C4-2B (cell line): ENCODE data around the gene SMG6.

ENCODE experiments used
- H3K27ac ChIP-seq: fragments of 450-650 bp; 2 replicates; pipeline ENCODE4 v1.5.1; 2017
- CTCF ChIP-seq: fragments of 450-650 bp; conservative IDR thresholded peaks from 2 replicates; pipeline ENCODE4 v1.5.1; 2017; ENCODE audit warnings: mild to moderate bottlenecking
- ZFX ChIP-seq: fragments of 450-650 bp; IDR thresholded peaks from 2 replicates; pipeline ENCODE4 v1.6.1; 2017

SMG6 gene

GRCh38 chr17:2084036-2084765 is 219.4 kb downstream of the SMG6 start:
- TF ChIP-seq CTCF: no peak
- TF ChIP-seq ZFX: no peak
- H3K27ac ChIP-seq: peak overlapping the region; percentile 15

GRCh38 chr17:2083613-2084035 is 220.0 kb downstream of the SMG6 start:
- H3K27ac ChIP-seq: peak overlapping the region; percentile 15
- TF ChIP-seq CTCF: no peak
- no peak for TF ChIP-seq ZFX

- TF ChIP-seq CTCF (no peak), ZFX (no peak)
- H3K27ac ChIP-seq: no peak overlapping the region
These were observed 221.4 kb downstream of the SMG6 start for GRCh38 chr17:2082003-2082781.

- no peak for TF ChIP-seq ZFX
- no peak overlapping the region for H3K27ac ChIP-seq
These were observed 222.0 kb downstream of the SMG6 start for GRCh38 chr17:2081564-2081963.

- H3K27ac ChIP-seq: no peak overlapping the region
- no peak for TF ChIP-seq ZFX
- TF ChIP-seq CTCF: no peak
These were observed 226.5 kb downstream of the SMG6 start for GRCh38 chr17:2077040-2077439.

- no peak overlapping the region for H3K27ac ChIP-seq
- no peak for TF ChIP-seq CTCF
- TF ChIP-seq ZFX: no peak
These were observed 227.2 kb downstream of the SMG6 start for GRCh38 chr17:2076087-2076984.

- H3K27ac ChIP-seq: no peak overlapping the region
- no peak for TF ChIP-seq ZFX
- TF ChIP-seq CTCF: no peak
These were observed 228.1 kb downstream of the SMG6 start for GRCh38 chr17:2075336-2076086.
